HEK293 (cell line): ENCODE measurements around the gene DLX3.
A peak's percentile ranks its signal among the peaks of the same experiment; 100 is the strongest.

ENCODE experiments used
- CTCF ChIA-PET: fragments of 350-600 bp; formaldehyde crosslinking; extraction: SDS; loops from one replicate; lab custom pipeline; 2021; ENCODE audit warnings: antibody characterized with exemption; lab: Yijun Ruan, JAX
- POLR2A ChIA-PET: fragments of 300-600 bp; formaldehyde crosslinking; extraction: SDS; loops from one replicate; lab custom pipeline; 2020; ENCODE audit warnings: antibody characterized with exemption, inconsistent platforms; lab: Yijun Ruan, JAX
- H3K27ac ChIP-seq: fragments of 200-500 bp; sonication (Bioruptor generic); 2 replicates; pipeline ENCODE4 v1.5.1; 2014; ENCODE audit warnings: low read depth, low read length, control low read depth, inconsistent platforms; ENCODE audit errors: extremely low read depth
- H3K36me3 ChIP-seq, 2 experiments: fragments of 200-500 bp in 1 of 2; sonication (Bioruptor generic) in 1 of 2; 1 replicate in 1 of 2; 2 replicates in 1 of 2; pipeline ENCODE4 v1.5.1; 2014 to 2017; ENCODE audit warnings: inconsistent platforms in 2 of 2, low read length in 2 of 2; ENCODE audit not compliant: control insufficient read depth in 2 of 2, insufficient read depth in 1 of 2
- H3K4me1 ChIP-seq: fragments of 200-500 bp; sonication (Bioruptor generic); 2 replicates; pipeline ENCODE4 v1.5.1; 2014; ENCODE audit warnings: mild to moderate bottlenecking, low read length, inconsistent platforms; ENCODE audit not compliant: control insufficient read depth, insufficient read depth
- H3K4me3 ChIP-seq: 2 replicates; pipeline ENCODE4 v1.5.1; 2011; ENCODE audit warnings: low read depth, mild to moderate bottlenecking, control low read depth, low read length, moderate library complexity
- H3K9me3 ChIP-seq: fragments of 200-500 bp; sonication (Bioruptor generic); 2 replicates; pipeline ENCODE4 v1.5.1; 2014; ENCODE audit warnings: low read depth, low read length, inconsistent platforms; ENCODE audit not compliant: control insufficient read depth, insufficient read depth
- INSM2 ChIP-seq: fragments of 450-650 bp; formaldehyde crosslinking; IDR thresholded peaks from 2 replicates; pipeline ENCODE4 v1.5.1; 2016; ENCODE audit warnings: missing biosample characterization, missing genetic modification characterization
- SP2 ChIP-seq: fragments of 450-650 bp; formaldehyde crosslinking; IDR thresholded peaks from 2 replicates; pipeline ENCODE4 v1.5.1; 2016; ENCODE audit warnings: missing biosample characterization, missing genetic modification characterization
- ZBTB1 ChIP-seq: fragments of 450-650 bp; formaldehyde crosslinking; IDR thresholded peaks from 2 replicates; pipeline ENCODE4 v1.5.1; 2016; ENCODE audit warnings: missing biosample characterization, missing genetic modification characterization
- ZIC2 ChIP-seq: fragments of 450-650 bp; formaldehyde crosslinking; IDR thresholded peaks from 2 replicates; pipeline ENCODE4 v1.5.1; 2016; ENCODE audit warnings: missing biosample characterization, missing genetic modification characterization
- ZNF335 ChIP-seq: fragments of 450-650 bp; formaldehyde crosslinking; conservative IDR thresholded peaks from 2 replicates; pipeline ENCODE4 v1.5.1; 2016; ENCODE audit warnings: missing biosample characterization, missing genetic modification characterization
- ZNF449 ChIP-seq: fragments of 450-650 bp; formaldehyde crosslinking; IDR thresholded peaks from 2 replicates; pipeline ENCODE4 v1.5.1; 2017; ENCODE audit warnings: missing biosample characterization, mild to moderate bottlenecking, missing genetic modification characterization, moderate library complexity
- ZNF48 ChIP-seq: fragments of 450-650 bp; formaldehyde crosslinking; IDR thresholded peaks from 2 replicates; pipeline ENCODE4 v1.5.1; 2016; ENCODE audit warnings: missing biosample characterization, missing genetic modification characterization
- ZNF610 ChIP-seq: fragments of 450-650 bp; formaldehyde crosslinking; IDR thresholded peaks from 2 replicates; pipeline ENCODE4 v1.5.1; 2016; ENCODE audit warnings: missing biosample characterization, missing genetic modification characterization, borderline replicate concordance
- ZNF785 ChIP-seq: fragments of 450-650 bp; formaldehyde crosslinking; IDR thresholded peaks from 2 replicates; pipeline ENCODE4 v1.5.1; 2016; ENCODE audit warnings: missing biosample characterization, missing genetic modification characterization
- ZSCAN23 ChIP-seq: fragments of 450-650 bp; formaldehyde crosslinking; IDR thresholded peaks from 2 replicates; pipeline ENCODE4 v1.5.1; 2016; ENCODE audit warnings: missing biosample characterization, missing genetic modification characterization
- ZXDB ChIP-seq: fragments of 450-650 bp; formaldehyde crosslinking; IDR thresholded peaks from 2 replicates; pipeline ENCODE4 v1.5.1; 2016; ENCODE audit warnings: missing biosample characterization, missing genetic modification characterization
- TF ChIP-seq, protein P1 (sequence below): sonication (generic); formaldehyde crosslinking; IDR thresholded peaks from 2 replicates; pipeline ENCODE4 v1.8.1; 2022; ENCODE audit warnings: mild to moderate bottlenecking, moderate library complexity, missing genetic modification reagents
- TF ChIP-seq, protein P2 (sequence below): fragments of 450-650 bp; IDR thresholded peaks from 2 replicates; pipeline ENCODE4 v1.5.1; 2018; ENCODE audit warnings: missing biosample characterization, missing genetic modification characterization
- TF ChIP-seq, protein P3 (sequence below): fragments of 450-650 bp; formaldehyde crosslinking; IDR thresholded peaks from 2 replicates; pipeline ENCODE4 v1.5.1; 2016; ENCODE audit warnings: missing biosample characterization, missing genetic modification characterization
- TF ChIP-seq, protein P4 (sequence below): fragments of 450-650 bp; formaldehyde crosslinking; conservative IDR thresholded peaks from 2 replicates; pipeline ENCODE4 v1.5.1; 2016; ENCODE audit warnings: low read depth, missing biosample characterization, missing genetic modification characterization

Gene DLX3

GRCh38 chr17:50027881-50028735, 33.1 kb upstream of the DLX3 start (continued):
- TF ChIP-seq ZXDB (tag by site-specific recombination) (no peak), ZNF610 (no peak)

GRCh38 chr17:50027172-50027880, 32.3 kb upstream of the DLX3 start:
- Histone ChIP-seq H3K27ac (no peak overlapping the region), H3K4me3 (peak overlapping the region; percentile 11), H3K36me3 (no peaks in the 10 kb centered on the region), H3K9me3 (no peaks in the 10 kb centered on the region), H3K4me1 (no peaks in the 10 kb centered on the region)
- POLR2A ChIA-PET, result no interaction called here
- CTCF ChIA-PET, result interaction anchor here (0.6 to 8.9 kb wide), 23 partner anchors 9 to 1619 kb away, joined by 3 to 171 read pairs (median 4); partner anchors contain the start of genes ITGA3 and PDK2
- TF ChIP-seq, protein P1, sequence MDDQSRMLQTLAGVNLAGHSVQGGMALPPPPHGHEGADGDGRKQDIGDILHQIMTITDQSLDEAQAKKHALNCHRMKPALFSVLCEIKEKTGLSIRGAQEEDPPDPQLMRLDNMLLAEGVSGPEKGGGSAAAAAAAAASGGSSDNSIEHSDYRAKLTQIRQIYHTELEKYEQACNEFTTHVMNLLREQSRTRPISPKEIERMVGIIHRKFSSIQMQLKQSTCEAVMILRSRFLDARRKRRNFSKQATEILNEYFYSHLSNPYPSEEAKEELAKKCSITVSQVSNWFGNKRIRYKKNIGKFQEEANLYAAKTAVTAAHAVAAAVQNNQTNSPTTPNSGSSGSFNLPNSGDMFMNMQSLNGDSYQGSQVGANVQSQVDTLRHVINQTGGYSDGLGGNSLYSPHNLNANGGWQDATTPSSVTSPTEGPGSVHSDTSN, result no peak
- no peak for TF ChIP-seq ZSCAN23 (tag by site-specific recombination)
- no peak for TF ChIP-seq INSM2 (tag by site-specific recombination)
- TF ChIP-seq ZNF449 (tag by site-specific recombination), result 0 out of 2 replicates have a peak, but pooled peaks have one; percentile 1
- no peak for TF ChIP-seq SP2 (tag by site-specific recombination)
- no peak for TF ChIP-seq ZNF785 (tag by site-specific recombination)
- no peak for TF ChIP-seq ZNF48 (tag by site-specific recombination)
- TF ChIP-seq ZIC2 (tag by site-specific recombination), result peak; percentile 37; the same call in 1 of the 2 replicates
- TF ChIP-seq, protein P2, sequence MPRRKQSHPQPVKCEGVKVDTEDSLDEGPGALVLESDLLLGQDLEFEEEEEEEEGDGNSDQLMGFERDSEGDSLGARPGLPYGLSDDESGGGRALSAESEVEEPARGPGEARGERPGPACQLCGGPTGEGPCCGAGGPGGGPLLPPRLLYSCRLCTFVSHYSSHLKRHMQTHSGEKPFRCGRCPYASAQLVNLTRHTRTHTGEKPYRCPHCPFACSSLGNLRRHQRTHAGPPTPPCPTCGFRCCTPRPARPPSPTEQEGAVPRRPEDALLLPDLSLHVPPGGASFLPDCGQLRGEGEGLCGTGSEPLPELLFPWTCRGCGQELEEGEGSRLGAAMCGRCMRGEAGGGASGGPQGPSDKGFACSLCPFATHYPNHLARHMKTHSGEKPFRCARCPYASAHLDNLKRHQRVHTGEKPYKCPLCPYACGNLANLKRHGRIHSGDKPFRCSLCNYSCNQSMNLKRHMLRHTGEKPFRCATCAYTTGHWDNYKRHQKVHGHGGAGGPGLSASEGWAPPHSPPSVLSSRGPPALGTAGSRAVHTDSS (tag by site-specific recombination), result no peak

- H3K4me3 ChIP-seq, result no peak overlapping the region
- 0 out of 2 replicates have a peak, but pooled peaks have one; percentile 13 for TF ChIP-seq ZNF449 (tag by site-specific recombination)
- no peak for TF ChIP-seq ZSCAN23 (tag by site-specific recombination)
- TF ChIP-seq, protein P3, sequence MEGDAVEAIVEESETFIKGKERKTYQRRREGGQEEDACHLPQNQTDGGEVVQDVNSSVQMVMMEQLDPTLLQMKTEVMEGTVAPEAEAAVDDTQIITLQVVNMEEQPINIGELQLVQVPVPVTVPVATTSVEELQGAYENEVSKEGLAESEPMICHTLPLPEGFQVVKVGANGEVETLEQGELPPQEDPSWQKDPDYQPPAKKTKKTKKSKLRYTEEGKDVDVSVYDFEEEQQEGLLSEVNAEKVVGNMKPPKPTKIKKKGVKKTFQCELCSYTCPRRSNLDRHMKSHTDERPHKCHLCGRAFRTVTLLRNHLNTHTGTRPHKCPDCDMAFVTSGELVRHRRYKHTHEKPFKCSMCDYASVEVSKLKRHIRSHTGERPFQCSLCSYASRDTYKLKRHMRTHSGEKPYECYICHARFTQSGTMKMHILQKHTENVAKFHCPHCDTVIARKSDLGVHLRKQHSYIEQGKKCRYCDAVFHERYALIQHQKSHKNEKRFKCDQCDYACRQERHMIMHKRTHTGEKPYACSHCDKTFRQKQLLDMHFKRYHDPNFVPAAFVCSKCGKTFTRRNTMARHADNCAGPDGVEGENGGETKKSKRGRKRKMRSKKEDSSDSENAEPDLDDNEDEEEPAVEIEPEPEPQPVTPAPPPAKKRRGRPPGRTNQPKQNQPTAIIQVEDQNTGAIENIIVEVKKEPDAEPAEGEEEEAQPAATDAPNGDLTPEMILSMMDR (tag by site-specific recombination), result peak; percentile 53
- TF ChIP-seq ZBTB1 (tag by site-specific recombination), result no peak
- TF ChIP-seq, protein P4, sequence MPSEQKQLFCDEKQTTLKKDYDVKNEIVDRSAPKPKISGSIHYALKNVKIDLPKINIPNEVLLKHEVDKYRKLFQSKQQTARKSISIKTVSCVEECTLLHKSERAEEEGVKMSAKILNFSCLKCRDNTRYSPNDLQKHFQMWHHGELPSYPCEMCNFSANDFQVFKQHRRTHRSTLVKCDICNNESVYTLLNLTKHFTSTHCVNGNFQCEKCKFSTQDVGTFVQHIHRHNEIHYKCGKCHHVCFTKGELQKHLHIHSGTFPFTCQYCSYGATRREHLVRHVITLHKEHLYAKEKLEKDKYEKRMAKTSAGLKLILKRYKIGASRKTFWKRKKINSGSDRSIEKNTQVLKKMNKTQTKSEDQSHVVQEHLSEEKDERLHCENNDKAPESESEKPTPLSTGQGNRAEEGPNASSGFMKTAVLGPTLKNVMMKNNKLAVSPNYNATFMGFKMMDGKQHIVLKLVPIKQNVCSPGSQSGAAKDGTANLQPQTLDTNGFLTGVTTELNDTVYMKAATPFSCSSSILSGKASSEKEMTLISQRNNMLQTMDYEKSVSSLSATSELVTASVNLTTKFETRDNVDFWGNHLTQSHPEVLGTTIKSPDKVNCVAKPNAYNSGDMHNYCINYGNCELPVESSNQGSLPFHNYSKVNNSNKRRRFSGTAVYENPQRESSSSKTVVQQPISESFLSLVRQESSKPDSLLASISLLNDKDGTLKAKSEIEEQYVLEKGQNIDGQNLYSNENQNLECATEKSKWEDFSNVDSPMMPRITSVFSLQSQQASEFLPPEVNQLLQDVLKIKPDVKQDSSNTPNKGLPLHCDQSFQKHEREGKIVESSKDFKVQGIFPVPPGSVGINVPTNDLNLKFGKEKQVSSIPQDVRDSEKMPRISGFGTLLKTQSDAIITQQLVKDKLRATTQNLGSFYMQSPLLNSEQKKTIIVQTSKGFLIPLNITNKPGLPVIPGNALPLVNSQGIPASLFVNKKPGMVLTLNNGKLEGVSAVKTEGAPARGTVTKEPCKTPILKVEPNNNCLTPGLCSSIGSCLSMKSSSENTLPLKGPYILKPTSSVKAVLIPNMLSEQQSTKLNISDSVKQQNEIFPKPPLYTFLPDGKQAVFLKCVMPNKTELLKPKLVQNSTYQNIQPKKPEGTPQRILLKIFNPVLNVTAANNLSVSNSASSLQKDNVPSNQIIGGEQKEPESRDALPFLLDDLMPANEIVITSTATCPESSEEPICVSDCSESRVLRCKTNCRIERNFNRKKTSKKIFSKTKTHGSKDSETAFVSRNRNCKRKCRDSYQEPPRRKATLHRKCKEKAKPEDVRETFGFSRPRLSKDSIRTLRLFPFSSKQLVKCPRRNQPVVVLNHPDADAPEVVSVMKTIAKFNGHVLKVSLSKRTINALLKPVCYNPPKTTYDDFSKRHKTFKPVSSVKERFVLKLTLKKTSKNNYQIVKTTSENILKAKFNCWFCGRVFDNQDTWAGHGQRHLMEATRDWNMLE (tag by site-specific recombination), result no peak
- 0 out of 2 replicates have a peak, but pooled peaks have one; percentile 26 for TF ChIP-seq ZNF335
These were observed 31.8 kb upstream of the DLX3 start for GRCh38 chr17:50026837-50027171.

More at GRCh38 chr17:50026837-50027171, 31.8 kb upstream of the DLX3 start:
- Histone ChIP-seq H3K4me1 (no peaks in the 10 kb centered on the region), H3K36me3 (no peaks in the 10 kb centered on the region), H3K9me3 (no peaks in the 10 kb centered on the region), H3K27ac (no peak overlapping the region)
- CTCF ChIA-PET, result interaction anchor here (0.6 to 8.9 kb wide), 23 partner anchors 9 to 418 kb away, joined by 3 to 171 read pairs (median 4); partner anchors contain the start of genes ITGA3 and PDK2
- POLR2A ChIA-PET, result no interaction called here
